Mucosa of descending colon (tissue), 3 donors: ENCODE data around the gene MRPL4. TPM values are rescaled to one million over a fixed set of nuclear protein-coding genes. Genes with fewer than 3 reads are reported as not detected.

Source experiments
- ATAC-seq: fragments of 200-7000 bp; cut with Tn5 transposase; one replicate; pipeline ENCODE4 v1.9.1; 2020; ENCODE audit warnings: mild to moderate bottlenecking, moderate library complexity
- DNase-seq, 3 donors: peaks; one replicate each; pipeline ENCODE4 v3.0.0-alpha.2; 2020
- H3K36me3 ChIP-seq: fragments of 200-600 bp; one replicate; pipeline ENCODE4 v1.8.0; 2021; ENCODE audit warnings: low read depth, mild to moderate bottlenecking
- H3K4me1 ChIP-seq: fragments of 200-600 bp; one replicate; pipeline ENCODE4 v1.8.0; 2021; ENCODE audit warnings: low read depth, mild to moderate bottlenecking
- H3K4me3 ChIP-seq: fragments of 200-600 bp; one replicate; pipeline ENCODE4 v1.8.0; 2021; ENCODE audit warnings: mild to moderate bottlenecking
- H3K9me3 ChIP-seq: fragments of 200-600 bp; one replicate; pipeline ENCODE4 v1.8.0; 2021; ENCODE audit warnings: mild to moderate bottlenecking
- intact Hi-C, 2 donors: fragments of 100-400 bp; cut with DNase I in 1 of 2; cut with micrococcal nuclease in 1 of 2; formaldehyde crosslinking; loops; one replicate each; pipeline versions ENCODE4 v1.11.0 to v1.11.1; 2022; cut with DNase I, micrococcal nuclease
- long read RNA-seq, 2 donors: library from polyadenylated mRNA; unstranded; transcript quantifications; one replicate each; pipeline ENCODE4 v2.0.0, GENCODE V29; 2019 to 2021
- total RNA-seq, 3 donors: library from RNA; stranded (reverse); fragmentation: NEBNext Ultra II Directional in 2 of 3; extraction: Animal tissue kit (Norgen Biotek cat#: 25700) in 2 of 3; gene quantifications; one replicate each; pipeline versions ENCODE4 v1.2.1 to v1.2.4, GENCODE V29; 2021 to 2023
- TF ChIP-seq, protein P1 (sequence below): fragments of 200-600 bp; IDR thresholded peaks from one replicate; pipeline ENCODE4 v1.8.0; 2022; ENCODE audit warnings: antibody characterized with exemption, mild to moderate bottlenecking
- donor health status: DM: no; HTN: no; CAD: no; lungs with moderate emphysema.
- donor health status: DM: no; HTN: no; CAD: no.
- donor health status: DM: no; HTN: yes; CAD: no.

The MRPL4 gene
- total RNA-seq = 10 to 100 TPM; 47.5 to 65.5 (median 49.6) TPM
- long read RNA-seq, donor 1, transcript MRPL4-207 (8 exons, 1,423 nt) = minor isoform, 13 of 59 reads
- long read RNA-seq, donor 1, transcript MRPL4-201 (9 exons, 1,455 nt) = major isoform, 39 of 59 reads
- long read RNA-seq, donor 1, partial matches to known transcripts = 5 of 59 reads
- long read RNA-seq, donor 1, other reads (novel, unspliced or antisense) = 2 of 59 reads
- long read RNA-seq, donor 2, transcript MRPL4-201 (9 exons, 1,455 nt) = major isoform, 55 of 67 reads
- long read RNA-seq, donor 2, transcript MRPL4-207 (8 exons, 1,423 nt) = minor isoform, 7 of 67 reads
- long read RNA-seq, donor 2, partial matches to known transcripts = 4 of 67 reads
- long read RNA-seq, donor 2, other reads (novel, unspliced or antisense) = 1 of 67 reads

DNA sequence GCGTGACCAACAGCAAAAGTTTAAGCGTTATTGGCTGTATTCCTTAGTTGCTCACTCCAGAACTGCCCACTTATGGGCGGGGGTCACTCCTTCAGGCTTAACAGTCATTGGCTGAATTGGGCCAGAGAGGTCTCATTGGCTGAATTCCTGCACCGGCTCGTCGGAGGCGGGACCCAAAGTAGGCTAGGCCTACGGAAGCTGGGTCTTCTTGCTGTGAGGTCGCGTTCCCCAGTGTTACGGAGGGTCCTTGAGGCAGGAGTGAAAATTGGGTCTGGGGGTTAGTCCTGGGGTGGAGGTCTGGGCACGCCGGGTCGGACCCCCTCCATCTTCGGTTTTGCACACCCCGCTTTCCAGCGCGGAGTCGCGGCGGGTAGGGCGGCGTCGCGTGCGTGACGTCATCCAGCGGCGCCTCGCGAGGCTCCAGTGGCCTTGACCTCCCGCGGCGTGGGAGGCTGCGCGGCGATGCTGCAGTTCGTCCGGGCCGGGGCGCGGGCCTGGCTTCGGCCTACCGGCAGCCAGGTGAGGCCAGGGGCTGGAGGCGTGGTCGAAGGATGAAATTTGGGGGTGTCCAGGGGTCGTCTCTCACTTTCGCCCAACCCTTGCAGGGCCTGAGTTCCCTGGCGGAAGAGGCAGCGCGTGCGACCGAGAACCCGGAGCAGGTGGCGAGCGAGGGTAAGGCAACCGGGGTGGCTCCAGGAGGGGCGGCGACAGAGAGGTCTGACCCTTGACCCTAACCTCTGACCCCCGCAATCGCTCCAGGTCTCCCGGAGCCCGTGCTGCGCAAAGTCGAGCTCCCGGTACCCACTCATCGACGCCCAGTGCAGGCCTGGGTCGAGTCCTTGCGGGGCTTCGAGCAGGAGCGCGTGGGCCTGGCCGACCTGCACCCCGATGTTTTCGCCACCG lies at the start of gene MRPL4:
Gene MRPL4, plus strand, starts transcription at position 423 of the 903 bp plus-strand sequence. Its CDS starts 40 bp downstream, at position 463.
- ATAC-seq = peak; percentile 97

DNA sequence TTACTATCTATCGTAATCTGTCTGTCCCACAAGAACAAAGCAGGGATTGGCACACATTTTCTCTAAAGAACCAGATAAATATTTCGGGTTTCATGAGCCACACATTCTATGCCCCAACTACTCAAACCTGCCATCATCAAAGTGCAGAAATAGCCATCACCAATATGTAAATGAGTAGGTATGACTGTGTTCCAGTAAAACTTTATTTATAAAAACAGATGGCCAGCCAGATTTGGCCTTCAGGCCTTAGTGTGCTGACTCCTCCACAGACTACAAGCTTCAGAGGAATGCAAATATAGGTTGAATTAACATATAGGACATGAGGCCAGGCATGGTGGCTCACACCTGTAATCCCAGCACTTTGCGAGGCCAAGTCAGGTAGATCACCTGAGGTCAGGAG lies 48.3 kb upstream of the MRPL4 start:
- H3K36me3 ChIP-seq = no peaks in the 10 kb centered on the region
- TF ChIP-seq, protein P1, sequence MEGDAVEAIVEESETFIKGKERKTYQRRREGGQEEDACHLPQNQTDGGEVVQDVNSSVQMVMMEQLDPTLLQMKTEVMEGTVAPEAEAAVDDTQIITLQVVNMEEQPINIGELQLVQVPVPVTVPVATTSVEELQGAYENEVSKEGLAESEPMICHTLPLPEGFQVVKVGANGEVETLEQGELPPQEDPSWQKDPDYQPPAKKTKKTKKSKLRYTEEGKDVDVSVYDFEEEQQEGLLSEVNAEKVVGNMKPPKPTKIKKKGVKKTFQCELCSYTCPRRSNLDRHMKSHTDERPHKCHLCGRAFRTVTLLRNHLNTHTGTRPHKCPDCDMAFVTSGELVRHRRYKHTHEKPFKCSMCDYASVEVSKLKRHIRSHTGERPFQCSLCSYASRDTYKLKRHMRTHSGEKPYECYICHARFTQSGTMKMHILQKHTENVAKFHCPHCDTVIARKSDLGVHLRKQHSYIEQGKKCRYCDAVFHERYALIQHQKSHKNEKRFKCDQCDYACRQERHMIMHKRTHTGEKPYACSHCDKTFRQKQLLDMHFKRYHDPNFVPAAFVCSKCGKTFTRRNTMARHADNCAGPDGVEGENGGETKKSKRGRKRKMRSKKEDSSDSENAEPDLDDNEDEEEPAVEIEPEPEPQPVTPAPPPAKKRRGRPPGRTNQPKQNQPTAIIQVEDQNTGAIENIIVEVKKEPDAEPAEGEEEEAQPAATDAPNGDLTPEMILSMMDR = no peak
- intact Hi-C loops = no loop called here
- DNase-seq = no peak
- H3K4me1 ChIP-seq = no peaks in the 10 kb centered on the region
- peaks cover 4% of the 10 kb centered on the region for H3K9me3 ChIP-seq
- H3K4me3 ChIP-seq = no peak overlapping the region
- ATAC-seq = no peak

More for the DNA sequence above, at the start of gene MRPL4:
- TF ChIP-seq, protein P1 = no peak
- peak within 1 kb of the TSS; percentile 94 for H3K4me3 ChIP-seq
- peaks cover 10% of the 10 kb centered on the region for H3K4me1 ChIP-seq
- peak; percentile 95 to 99 (median 96) for DNase-seq
- H3K36me3 ChIP-seq = no peaks in the 10 kb centered on the region
- H3K9me3 ChIP-seq = no peaks in the 10 kb centered on the region
- intact Hi-C loops = no loop called here

DNA sequence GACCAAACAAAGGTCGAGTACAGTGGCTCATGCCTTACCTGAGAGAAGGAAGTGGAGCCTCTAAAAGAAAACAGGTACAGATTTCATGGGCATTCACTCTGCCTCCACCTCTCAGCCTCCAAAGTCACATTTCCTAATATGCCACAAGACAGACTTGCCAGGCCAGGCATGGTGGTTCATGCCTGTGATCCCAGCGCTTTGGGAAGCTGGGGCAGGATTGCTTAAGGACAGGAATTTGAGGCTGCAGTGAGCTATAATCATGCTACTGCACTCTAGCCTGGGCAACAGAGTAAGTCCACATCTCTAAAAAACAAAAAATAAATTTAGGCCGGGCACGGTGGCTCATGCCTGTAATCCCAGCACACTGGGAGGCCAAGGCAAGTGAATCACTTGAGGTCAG lies 46.4 kb upstream of the MRPL4 start:
- H3K4me3 ChIP-seq = no peak overlapping the region
- ATAC-seq (no peak), DNase-seq (no peak)
- H3K9me3 ChIP-seq = peaks cover 4% of the 10 kb centered on the region
- TF ChIP-seq, protein P1 = no peak
- H3K4me1 ChIP-seq = no peaks in the 10 kb centered on the region
- H3K36me3 ChIP-seq = no peaks in the 10 kb centered on the region
- intact Hi-C loops = no loop called here

DNA sequence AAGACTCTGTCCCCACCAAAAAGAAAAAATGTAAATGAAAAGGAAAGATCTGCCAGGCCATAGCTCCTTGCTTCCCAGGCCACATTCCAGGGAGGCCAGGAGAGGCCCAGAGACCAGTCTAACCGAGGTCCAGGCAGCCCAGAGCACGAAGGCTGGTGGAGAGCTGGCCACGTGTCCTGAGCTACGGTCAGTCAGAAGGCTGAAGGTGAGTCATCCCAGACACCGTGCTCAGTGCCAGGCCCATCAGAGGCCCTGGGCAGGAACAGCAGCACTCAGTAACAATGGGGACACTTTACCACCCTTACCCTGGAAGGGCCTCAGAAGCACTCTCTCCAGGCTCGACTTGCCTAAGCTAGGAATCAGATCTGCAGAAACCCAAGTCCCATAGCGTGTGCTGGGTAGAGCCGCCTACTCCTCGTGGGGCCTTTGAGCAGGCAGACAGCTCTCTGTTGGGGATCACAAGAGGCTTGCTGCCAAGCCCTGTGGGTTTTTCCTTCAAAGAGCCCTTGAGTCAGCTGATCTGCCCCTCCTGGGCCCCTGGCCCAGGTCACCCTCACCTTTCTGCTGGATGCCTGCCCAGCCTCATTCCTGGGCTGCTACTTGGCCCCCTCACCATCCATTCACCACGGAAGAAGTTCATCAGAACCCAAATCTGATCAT lies 45.7 kb upstream of the MRPL4 start:
- DNase-seq = no peak
- H3K9me3 ChIP-seq = peaks cover 4% of the 10 kb centered on the region
- no peaks in the 10 kb centered on the region for H3K36me3 ChIP-seq
- ATAC-seq = no peak
- no peak overlapping the region for H3K4me3 ChIP-seq
- TF ChIP-seq, protein P1 = no peak
- H3K4me1 ChIP-seq = no peaks in the 10 kb centered on the region
- intact Hi-C loops = no loop called here

DNA sequence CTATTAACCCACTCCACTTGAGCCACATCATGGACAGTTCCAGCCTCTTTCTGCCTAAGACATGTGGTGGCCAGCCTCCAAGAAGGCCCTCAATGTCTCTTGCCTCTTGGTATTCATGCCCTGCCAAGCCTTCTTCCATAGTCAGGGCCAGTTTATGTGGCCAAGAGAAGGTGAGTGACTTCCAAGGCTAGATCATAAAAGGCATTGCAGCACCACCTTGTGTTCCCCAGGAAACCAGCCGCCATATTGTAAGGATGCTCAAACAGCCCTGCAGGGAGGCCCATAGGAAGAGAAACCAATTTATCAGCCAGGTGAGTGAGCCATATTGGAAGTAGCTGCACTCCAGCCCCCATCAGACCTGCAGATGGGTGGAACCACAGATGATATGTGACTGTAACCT lies 45.0 kb upstream of the MRPL4 start:
- H3K9me3 ChIP-seq = peaks cover 4% of the 10 kb centered on the region
- no peak for DNase-seq
- intact Hi-C loops = no loop called here
- no peak overlapping the region for H3K4me3 ChIP-seq
- no peak for ATAC-seq
- no peaks in the 10 kb centered on the region for H3K4me1 ChIP-seq
- TF ChIP-seq, protein P1 = no peak
- no peaks in the 10 kb centered on the region for H3K36me3 ChIP-seq
